MM.1S (cell line): ENCODE results near the gene WDR37.
"Not testable (repeated sequence)": the region's sequence is repeated elsewhere in the genome, so short reads cannot be mapped to it uniquely, and the experiment has no call there.

Experiments used
- DNase-seq: peaks from one replicate; pipeline ENCODE4 v3.0.0-alpha.2; 2015
- H2AFZ ChIP-seq: fragments of 300-600 bp; sonication (generic); 2 replicates; pipeline ENCODE4 v1.6.0; 2016; ENCODE audit warnings: antibody characterized with exemption, low read length
- H3F3A ChIP-seq: fragments of 300-600 bp; sonication (generic); 2 replicates; pipeline ENCODE4 v1.6.1; 2016; ENCODE audit warnings: mild to moderate bottlenecking, antibody characterized with exemption, low read length, moderate library complexity, mixed read lengths; ENCODE audit not compliant: insufficient read depth
- H3K27ac ChIP-seq: fragments of 300-600 bp; sonication (generic); 2 replicates; pipeline ENCODE4 v1.5.1; 2016; ENCODE audit warnings: mild to moderate bottlenecking, low read length
- H3K27me3 ChIP-seq: fragments of 300-600 bp; sonication (generic); replicated peaks from 2 replicates; pipeline ENCODE4 v1.6.0; 2016; ENCODE audit warnings: low read length; ENCODE audit not compliant: insufficient read depth
- H3K36me3 ChIP-seq: fragments of 300-600 bp; sonication (generic); replicated peaks from 2 replicates; pipeline ENCODE4 v1.6.1; 2016; ENCODE audit warnings: mild to moderate bottlenecking, low read length, mixed read lengths; ENCODE audit not compliant: insufficient read depth
- H3K4me1 ChIP-seq: fragments of 300-600 bp; sonication (generic); 2 replicates; pipeline ENCODE4 v1.6.1; 2016; ENCODE audit warnings: low read length, mixed read lengths
- H3K4me2 ChIP-seq: fragments of 300-600 bp; sonication (generic); 2 replicates; pipeline ENCODE4 v1.6.0; 2016; ENCODE audit warnings: low read depth, low read length
- H3K4me3 ChIP-seq: fragments of 300-600 bp; sonication (generic); 2 replicates; pipeline ENCODE4 v1.5.1; 2016; ENCODE audit warnings: low read length, mixed read lengths
- H3K79me2 ChIP-seq: fragments of 300-600 bp; sonication (generic); 2 replicates; pipeline ENCODE4 v1.6.1; 2016; ENCODE audit warnings: mixed run types, low read length, mixed read lengths
- H3K9ac ChIP-seq: fragments of 300-600 bp; sonication (generic); 2 replicates; pipeline ENCODE4 v1.6.1; 2016; ENCODE audit warnings: low read length, mixed read lengths
- H3K9me2 ChIP-seq: fragments of 300-600 bp; sonication (generic); replicated peaks from 2 replicates; pipeline ENCODE4 v1.6.1; 2016; ENCODE audit warnings: mild to moderate bottlenecking, low read length, mixed read lengths; ENCODE audit not compliant: insufficient read depth
- H3K9me3 ChIP-seq: fragments of 300-600 bp; sonication (generic); replicated peaks from 2 replicates; pipeline ENCODE4 v1.6.1; 2016; ENCODE audit warnings: mild to moderate bottlenecking, low read length, mixed read lengths; ENCODE audit not compliant: insufficient read depth
- H4K20me1 ChIP-seq: fragments of 300-600 bp; sonication (generic); 2 replicates; pipeline ENCODE4 v1.6.1; 2016; ENCODE audit warnings: mild to moderate bottlenecking, low read length, moderate library complexity, mixed read lengths; ENCODE audit not compliant: insufficient read depth
- CTCF ChIP-seq: fragments of 300-600 bp; sonication (generic); IDR thresholded peaks from 2 replicates; pipeline ENCODE4 v1.5.1; 2016; ENCODE audit warnings: antibody characterized with exemption, low read length, mixed read lengths
- EZH2 ChIP-seq: fragments of 300-600 bp; sonication (generic); optimal IDR thresholded peaks from 2 replicates; pipeline ENCODE3; 2017; ENCODE audit warnings: low read depth, mild to moderate bottlenecking, antibody characterized with exemption, low read length, mixed read lengths
- EZH2phosphoT487 ChIP-seq: fragments of 300-600 bp; sonication (generic); IDR thresholded peaks from 2 replicates; pipeline ENCODE4 v1.6.1; 2018; ENCODE audit warnings: antibody characterized with exemption, low read length

Gene WDR37

DNA sequence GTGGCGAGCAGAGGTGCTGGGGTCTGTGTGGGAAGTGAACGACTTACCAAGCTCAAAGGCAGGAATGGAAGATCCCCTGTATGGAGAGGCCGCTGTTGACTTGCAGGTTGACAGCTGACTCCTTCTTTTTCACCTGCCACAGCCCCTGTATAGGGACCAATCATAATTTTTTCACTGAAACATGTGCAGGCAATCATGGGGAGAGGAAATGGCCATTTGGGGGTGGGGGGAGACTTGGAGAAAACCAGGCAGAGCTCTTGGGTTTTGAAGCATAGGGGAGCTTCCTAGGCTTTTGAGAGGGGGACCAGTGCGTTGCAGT, 101.4 kb downstream of the WDR37 start:
- no peaks in the 10 kb centered on the region for H3K9me3 ChIP-seq
- no peaks in the 10 kb centered on the region for H3K36me3 ChIP-seq
- no peak for DNase-seq
- TF ChIP-seq CTCF: no peak
- no peak for TF ChIP-seq EZH2phosphoT487
- TF ChIP-seq EZH2: no peak
- no peak overlapping the region for H3K4me2 ChIP-seq
- H3K9ac ChIP-seq: no peak overlapping the region
- H3K27ac ChIP-seq: no peak overlapping the region
- H3K4me1 ChIP-seq: no peaks in the 10 kb centered on the region
- H2AFZ ChIP-seq: no peak overlapping the region
- H3K79me2 ChIP-seq: no peaks in the 10 kb centered on the region
- H3F3A ChIP-seq: no peaks in the 10 kb centered on the region
- no peaks in the 10 kb centered on the region for H4K20me1 ChIP-seq
- H3K9me2 ChIP-seq: no peaks in the 10 kb centered on the region
- no peak overlapping the region for H3K4me3 ChIP-seq
- no peaks in the 10 kb centered on the region for H3K27me3 ChIP-seq

- Histone ChIP-seq H3K27ac (no peak overlapping the region), H2AFZ (no peak overlapping the region), H3K9me2 (no peaks in the 10 kb centered on the region), H3K27me3 (no peaks in the 10 kb centered on the region), H3K9ac (no peak overlapping the region), H3F3A (no peaks in the 10 kb centered on the region), H3K79me2 (no peaks in the 10 kb centered on the region), H3K4me2 (no peak overlapping the region), H3K9me3 (no peaks in the 10 kb centered on the region), H4K20me1 (no peaks in the 10 kb centered on the region), H3K36me3 (no peaks in the 10 kb centered on the region), H3K4me1 (no peaks in the 10 kb centered on the region), H3K4me3 (no peak overlapping the region)
- DNase-seq: no peak
- TF ChIP-seq EZH2phosphoT487 (no peak), CTCF (no peak), EZH2 (no peak)
Observed at GRCh38 chr10:1158066-1158465, 101.9 kb downstream of the WDR37 start.

- not testable (repeated sequence) for H3K4me2 ChIP-seq, DNase-seq, H4K20me1 ChIP-seq
Observed at GRCh38 chr10:1158536-1158935, 102.4 kb downstream of the WDR37 start.

DNA sequence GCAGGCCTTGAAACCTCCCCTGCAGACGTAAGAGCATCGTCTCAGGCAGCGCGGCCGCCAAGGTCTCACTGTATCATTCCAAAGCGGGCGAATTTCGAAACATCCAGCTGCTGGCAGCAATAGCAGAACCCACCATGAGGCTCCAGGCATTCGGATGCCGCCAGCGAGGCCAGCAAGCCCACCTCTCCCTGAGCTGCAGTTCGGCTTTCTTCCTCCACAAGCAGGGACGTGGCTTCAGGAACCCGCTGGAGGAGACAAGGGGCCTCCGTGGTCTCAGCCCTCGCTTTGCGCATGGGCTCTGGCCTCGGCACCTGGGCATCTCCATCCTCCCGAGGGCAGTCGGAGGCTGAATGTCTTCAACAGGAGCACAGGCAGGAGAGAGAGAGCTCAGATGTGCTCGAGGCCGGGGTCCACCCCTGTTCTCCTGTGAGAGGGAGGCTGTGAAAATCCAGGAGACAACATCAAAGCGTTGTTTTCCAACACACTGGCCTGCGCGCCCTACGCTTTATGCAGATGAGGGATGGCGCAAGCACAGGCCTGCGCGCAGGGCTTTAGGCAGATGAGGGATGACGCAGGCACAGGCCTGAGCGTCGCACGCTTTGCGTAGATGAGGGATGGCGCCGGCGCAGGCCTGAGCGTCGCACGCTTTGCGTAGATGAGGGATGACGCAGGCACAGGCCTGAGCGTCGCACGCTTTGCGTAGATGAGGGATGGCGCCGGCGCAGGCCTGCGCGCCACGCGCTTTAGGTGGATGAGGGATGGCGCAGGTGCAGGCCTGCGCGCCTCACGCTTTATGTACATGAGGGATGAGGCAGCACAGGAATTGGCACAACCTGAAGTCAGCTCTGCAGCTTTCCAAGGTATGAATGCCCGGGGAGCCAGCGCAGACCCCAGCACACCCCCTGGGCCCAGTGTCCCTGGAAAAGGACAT, 103.2 kb downstream of the WDR37 start:
- no peaks in the 10 kb centered on the region for H3K9me3 ChIP-seq
- no peaks in the 10 kb centered on the region for H3K36me3 ChIP-seq
- H3K9me2 ChIP-seq: no peaks in the 10 kb centered on the region
- H3K9ac ChIP-seq: no peak overlapping the region
- no peak overlapping the region for H3K27ac ChIP-seq
- no peaks in the 10 kb centered on the region for H3F3A ChIP-seq
- no peaks in the 10 kb centered on the region for H3K79me2 ChIP-seq
- H3K4me1 ChIP-seq: no peaks in the 10 kb centered on the region
- H3K4me3 ChIP-seq: no peak overlapping the region
- no peaks in the 10 kb centered on the region for H3K27me3 ChIP-seq
- H4K20me1 ChIP-seq: no peaks in the 10 kb centered on the region
- H2AFZ ChIP-seq: no peak overlapping the region
- DNase-seq: no peak
- TF ChIP-seq EZH2phosphoT487: no peak
- H3K4me2 ChIP-seq: no peak overlapping the region

More at GRCh38 chr10:1158536-1158935, 102.4 kb downstream of the WDR37 start:
- not testable (repeated sequence) for H3K36me3 ChIP-seq, H3K9ac ChIP-seq, H3K9me2 ChIP-seq, H3K4me3 ChIP-seq, H3K4me1 ChIP-seq, H2AFZ ChIP-seq, H3F3A ChIP-seq, H3K9me3 ChIP-seq, H3K27me3 ChIP-seq, H3K27ac ChIP-seq, H3K79me2 ChIP-seq
